Inflammatory macrophage (primary cell): ENCODE data around the gene CLDN22.

ENCODE experiments used
- DNase-seq, 2 donors: peaks; one replicate each; pipeline ENCODE4 v3.0.0-alpha.2; 2020 to 2022

The CLDN22 gene

GRCh38 chr4:183268556-183268955 is 51.5 kb downstream of the CLDN22 start:
- no peak for DNase-seq
